COR-L47 (cell line): Measurements from ENCODE around the gene LMX1A.
A peak's percentile ranks its signal among the peaks of the same experiment; 100 is the strongest.

Experiments used
- DNase-seq: peaks from one replicate; lab custom pipeline; 2025; lab: John Stamatoyannopoulos, UW

The LMX1A gene

GRCh38 chr1:165367375-165367993 is 11.0 kb upstream of the LMX1A start:
- peak; percentile 60 for DNase-seq

GRCh38 chr1:165365341-165365740 is 8.8 kb upstream of the LMX1A start:
- DNase-seq, result peak; percentile 41

- peak; percentile 70 for DNase-seq
Observed at GRCh38 chr1:165364568-165365133, 8.1 kb upstream of the LMX1A start.

GRCh38 chr1:165356876-165357275 is 361 bp upstream of the LMX1A start:
- no peak for DNase-seq

GRCh38 chr1:165355139-165355976 is 1.2 kb downstream of the LMX1A start:
- DNase-seq, result no peak

- no peak for DNase-seq
Observed at GRCh38 chr1:165354739-165355138, 1.8 kb downstream of the LMX1A start.

- no peak for DNase-seq
Observed at GRCh38 chr1:165353731-165354671, 2.5 kb downstream of the LMX1A start.

GRCh38 chr1:165352442-165353293 is 3.8 kb downstream of the LMX1A start:
- DNase-seq, result no peak

- no peak for DNase-seq
Observed at GRCh38 chr1:165351863-165352441, 4.6 kb downstream of the LMX1A start.

GRCh38 chr1:165350840-165351239 is 5.7 kb downstream of the LMX1A start:
- no peak for DNase-seq

GRCh38 chr1:165345502-165345901 is 11.0 kb downstream of the LMX1A start:
- DNase-seq, result no peak

GRCh38 chr1:165344736-165345135 is 11.8 kb downstream of the LMX1A start:
- no peak for DNase-seq

GRCh38 chr1:165344198-165344597 is 12.3 kb downstream of the LMX1A start:
- no peak for DNase-seq

GRCh38 chr1:165342587-165342986 is 13.9 kb downstream of the LMX1A start:
- DNase-seq, result no peak

GRCh38 chr1:165342168-165342567 is 14.3 kb downstream of the LMX1A start:
- no peak for DNase-seq

- no peak for DNase-seq
Observed at GRCh38 chr1:165339164-165339563, 17.4 kb downstream of the LMX1A start.

GRCh38 chr1:165330483-165330882 is 26.0 kb downstream of the LMX1A start:
- no peak for DNase-seq

- no peak for DNase-seq
Observed at GRCh38 chr1:165329104-165329503, 27.4 kb downstream of the LMX1A start.

GRCh38 chr1:165328136-165328535 is 28.4 kb downstream of the LMX1A start:
- no peak for DNase-seq

GRCh38 chr1:165327538-165327937 is 29.0 kb downstream of the LMX1A start:
- DNase-seq, result no peak
